Measurements from ENCODE around the gene OSBPL3. TPM values are rescaled to one million over a fixed set of nuclear protein-coding genes. Genes with fewer than 3 reads are reported as not detected.

Gene OSBPL3
- total and polyA plus RNA-seq, 2 donors from 2014 or later: 8.6 to 40.5 TPM

- no peak for FAIRE-seq
- TF ChIP-seq CTCF (IDR thresholded peaks at IDR 0.05; ENCODE audit: borderline replicate concordance, extremely low read depth, insufficient read depth): no peak
Observed at GRCh38 chr7:24970676-24971075, 9.3 kb downstream of the OSBPL3 start.

GRCh38 chr7:24968165-24968564 lies 11.8 kb downstream of the OSBPL3 start:
- no peaks in the 10 kb centered on the region for H3K9me3 ChIP-seq (ENCODE audit: control insufficient read depth in 2 of 3, insufficient read depth in 1 of 3, low read length in 3 of 3)
- intact Hi-C loops (cut with DNase I): no loop called here
- DNase-seq (peak in 4 of 5 donors; percentile 50 to 71 (median 66)), FAIRE-seq (no peak)
- H3K4me1 ChIP-seq (ENCODE audit: control insufficient read depth in 2 of 3, insufficient read depth in 2 of 3, low read depth in 1 of 3, low read length in 3 of 3): peaks cover 0 to 11% (median 4%) of the 10 kb centered on the region in 3 donors
- no peak overlapping the region for H3K9ac ChIP-seq (ENCODE audit: low read length in 3 of 3)
- no peak overlapping the region for H3K27ac ChIP-seq (ENCODE audit: low read depth in 2 of 2, low read length in 2 of 2)
- no peak for TF ChIP-seq CTCF (IDR thresholded peaks at IDR 0.05; ENCODE audit: borderline replicate concordance, extremely low read depth, insufficient read depth)
- no peaks in the 10 kb centered on the region for H3K27me3 ChIP-seq (ENCODE audit: control insufficient read depth, insufficient read depth, low read length)
- no peak overlapping the region for H3K4me3 ChIP-seq (ENCODE audit: low read length in 3 of 3)
- no peaks in the 10 kb centered on the region for H3K36me3 ChIP-seq (ENCODE audit: control insufficient read depth in 2 of 3, insufficient read depth in 3 of 3, low read length in 3 of 3)

More at GRCh38 chr7:24970676-24971075, 9.3 kb downstream of the OSBPL3 start:
- H3K9ac ChIP-seq (ENCODE audit: low read length in 3 of 3): no peak overlapping the region
- no peak overlapping the region for H3K27ac ChIP-seq (ENCODE audit: low read depth in 2 of 2, low read length in 2 of 2)
- intact Hi-C loops (cut with DNase I): no loop called here
- H3K36me3 ChIP-seq (ENCODE audit: control insufficient read depth in 2 of 3, insufficient read depth in 3 of 3, low read length in 3 of 3): no peaks in the 10 kb centered on the region
- H3K27me3 ChIP-seq (ENCODE audit: control insufficient read depth, insufficient read depth, low read length): no peaks in the 10 kb centered on the region
- H3K4me3 ChIP-seq (ENCODE audit: low read length in 3 of 3): no peak overlapping the region
- no peaks in the 10 kb centered on the region for H3K9me3 ChIP-seq (ENCODE audit: control insufficient read depth in 2 of 3, insufficient read depth in 1 of 3, low read length in 3 of 3)
- H3K4me1 ChIP-seq (ENCODE audit: control insufficient read depth in 2 of 3, insufficient read depth in 2 of 3, low read depth in 1 of 3, low read length in 3 of 3): peaks cover 0 to 11% (median 4%) of the 10 kb centered on the region in 3 donors
- DNase-seq: no peak

- no peak for FAIRE-seq
- intact Hi-C loops (cut with DNase I): no loop called here
- H3K36me3 ChIP-seq (ENCODE audit: control insufficient read depth in 2 of 3, insufficient read depth in 3 of 3, low read length in 3 of 3): no peaks in the 10 kb centered on the region
- peak overlapping the region; percentile 51 to 53 for H3K27ac ChIP-seq (ENCODE audit: low read depth in 2 of 2, low read length in 2 of 2)
- no peaks in the 10 kb centered on the region for H3K9me3 ChIP-seq (ENCODE audit: control insufficient read depth in 2 of 3, insufficient read depth in 1 of 3, low read length in 3 of 3)
- H3K4me1 ChIP-seq (ENCODE audit: control insufficient read depth in 2 of 3, insufficient read depth in 2 of 3, low read depth in 1 of 3, low read length in 3 of 3): peaks cover 0 to 11% (median 4%) of the 10 kb centered on the region in 3 donors
- no peak for DNase-seq
- H3K4me3 ChIP-seq (ENCODE audit: low read length in 3 of 3): no peak overlapping the region
- TF ChIP-seq CTCF (IDR thresholded peaks at IDR 0.05; ENCODE audit: borderline replicate concordance, extremely low read depth, insufficient read depth): no peak
- no peak overlapping the region for H3K9ac ChIP-seq (ENCODE audit: low read length in 3 of 3)
- no peaks in the 10 kb centered on the region for H3K27me3 ChIP-seq (ENCODE audit: control insufficient read depth, insufficient read depth, low read length)
Observed at GRCh38 chr7:24967696-24968095, 12.3 kb downstream of the OSBPL3 start.

GRCh38 chr7:24966802-24967201 lies 13.2 kb downstream of the OSBPL3 start:
- no peaks in the 10 kb centered on the region for H3K36me3 ChIP-seq (ENCODE audit: control insufficient read depth in 2 of 3, insufficient read depth in 3 of 3, low read length in 3 of 3)
- H3K27me3 ChIP-seq (ENCODE audit: control insufficient read depth, insufficient read depth, low read length): no peaks in the 10 kb centered on the region
- intact Hi-C loops (cut with DNase I): no loop called here
- no peak overlapping the region for H3K4me3 ChIP-seq (ENCODE audit: low read length in 3 of 3)
- peaks cover 0 to 11% (median 4%) of the 10 kb centered on the region in 3 donors for H3K4me1 ChIP-seq (ENCODE audit: control insufficient read depth in 2 of 3, insufficient read depth in 2 of 3, low read depth in 1 of 3, low read length in 3 of 3)
- no peak for FAIRE-seq
- H3K9me3 ChIP-seq (ENCODE audit: control insufficient read depth in 2 of 3, insufficient read depth in 1 of 3, low read length in 3 of 3): no peaks in the 10 kb centered on the region
- H3K9ac ChIP-seq (ENCODE audit: low read length in 3 of 3): no peak overlapping the region
- peak overlapping the region; percentile 53 to 62 for H3K27ac ChIP-seq (ENCODE audit: low read depth in 2 of 2, low read length in 2 of 2)
- TF ChIP-seq CTCF (IDR thresholded peaks at IDR 0.05; ENCODE audit: borderline replicate concordance, extremely low read depth, insufficient read depth): no peak
- DNase-seq: no peak

All from kidney (tissue), 14 donors.